SK-N-MC (cell line): Measurements from ENCODE around the gene CDH4.

Experiments
- EZH2 ChIP-seq: fragments of 200-600 bp; sonication (generic); IDR thresholded peaks from one replicate; pipeline ENCODE4 v1.6.1; 2017; ENCODE audit warnings: antibody characterized with exemption
- POLR2AphosphoS5 ChIP-seq: IDR thresholded peaks from 2 replicates; pipeline ENCODE4 v1.6.1; 2012; ENCODE audit warnings: mild to moderate bottlenecking, low read depth, low read length, borderline replicate concordance

DNA sequence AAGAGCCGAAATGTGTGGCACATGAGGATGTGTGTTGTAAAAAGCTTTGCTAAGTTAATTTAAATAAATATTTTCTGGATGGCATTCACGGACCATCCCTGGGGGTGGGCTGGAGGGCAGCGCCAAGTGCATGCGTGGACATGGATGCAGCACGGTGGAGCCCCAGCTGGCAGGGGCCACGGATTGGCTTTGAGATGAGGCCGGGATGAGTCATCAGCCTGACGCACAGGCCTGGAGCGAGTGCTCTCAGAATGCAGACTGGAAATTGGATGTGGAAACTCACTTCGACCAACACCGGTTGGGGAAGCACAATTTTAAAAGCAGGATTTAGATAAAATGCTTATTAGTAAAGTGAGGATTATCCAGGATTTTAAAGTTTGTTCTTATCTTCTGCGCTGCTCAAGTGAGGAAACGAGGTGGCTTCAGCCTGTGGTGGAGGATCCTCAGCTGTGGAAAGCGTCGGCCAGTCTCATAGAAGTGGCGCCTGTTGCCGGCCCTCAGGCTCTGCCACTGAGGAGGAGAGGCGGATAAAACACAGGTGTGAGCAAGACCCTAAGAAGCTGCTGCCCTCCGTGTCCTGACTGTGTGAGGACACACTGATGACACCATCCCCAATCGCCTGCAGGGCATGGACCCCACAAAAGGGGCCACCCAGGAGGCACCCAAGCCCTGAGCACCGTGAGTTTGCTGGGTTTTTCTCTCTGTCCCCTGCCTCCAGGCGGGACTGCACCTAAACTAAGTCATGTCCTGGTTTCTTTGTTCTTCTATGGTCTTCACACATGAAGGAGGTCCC, 279.7 kb downstream of the CDH4 start:
- TF ChIP-seq EZH2 (no peak), POLR2AphosphoS5 (no peak)
